HEK293 (cell line): ENCODE data around the gene CYB5R4.

ENCODE experiments used
- CTCF ChIA-PET: fragments of 350-600 bp; formaldehyde crosslinking; extraction: SDS; loops from one replicate; lab custom pipeline; 2021; ENCODE audit warnings: antibody characterized with exemption; lab: Yijun Ruan, JAX
- POLR2A ChIA-PET: fragments of 300-600 bp; formaldehyde crosslinking; extraction: SDS; loops from one replicate; lab custom pipeline; 2020; ENCODE audit warnings: antibody characterized with exemption, inconsistent platforms; lab: Yijun Ruan, JAX
- H3K27ac ChIP-seq: fragments of 200-500 bp; sonication (Bioruptor generic); 2 replicates; pipeline ENCODE4 v1.5.1; 2014; ENCODE audit warnings: low read depth, low read length, control low read depth, inconsistent platforms; ENCODE audit errors: extremely low read depth
- H3K36me3 ChIP-seq, 2 experiments: fragments of 200-500 bp in 1 of 2; sonication (Bioruptor generic) in 1 of 2; 1 replicate in 1 of 2; 2 replicates in 1 of 2; pipeline ENCODE4 v1.5.1; 2014 to 2017; ENCODE audit warnings: inconsistent platforms in 2 of 2, low read length in 2 of 2; ENCODE audit not compliant: control insufficient read depth in 2 of 2, insufficient read depth in 1 of 2
- H3K4me1 ChIP-seq: fragments of 200-500 bp; sonication (Bioruptor generic); 2 replicates; pipeline ENCODE4 v1.5.1; 2014; ENCODE audit warnings: mild to moderate bottlenecking, low read length, inconsistent platforms; ENCODE audit not compliant: control insufficient read depth, insufficient read depth
- H3K4me3 ChIP-seq: 2 replicates; pipeline ENCODE4 v1.5.1; 2011; ENCODE audit warnings: low read depth, mild to moderate bottlenecking, control low read depth, low read length, moderate library complexity
- H3K9me3 ChIP-seq: fragments of 200-500 bp; sonication (Bioruptor generic); 2 replicates; pipeline ENCODE4 v1.5.1; 2014; ENCODE audit warnings: low read depth, low read length, inconsistent platforms; ENCODE audit not compliant: control insufficient read depth, insufficient read depth
- EGR2 ChIP-seq: fragments of 450-650 bp; formaldehyde crosslinking; IDR thresholded peaks from 2 replicates; pipeline ENCODE4 v1.5.1; 2016; ENCODE audit warnings: low read depth, missing biosample characterization, missing genetic modification characterization
- HOXD13 ChIP-seq: sonication (generic); formaldehyde crosslinking; IDR thresholded peaks from 2 replicates; pipeline ENCODE4 v1.8.0; 2022; ENCODE audit warnings: missing genetic modification reagents, borderline replicate concordance
- OVOL3 ChIP-seq: fragments of 450-650 bp; formaldehyde crosslinking; IDR thresholded peaks from 2 replicates; pipeline ENCODE4 v1.5.1; 2016; ENCODE audit warnings: missing biosample characterization, missing genetic modification characterization
- PRDM10 ChIP-seq: fragments of 450-650 bp; formaldehyde crosslinking; IDR thresholded peaks from 2 replicates; pipeline ENCODE4 v1.5.1; 2016; ENCODE audit warnings: missing biosample characterization, missing genetic modification characterization
- PRDM2 ChIP-seq: fragments of 450-650 bp; formaldehyde crosslinking; IDR thresholded peaks from 2 replicates; pipeline ENCODE4 v1.5.1; 2016; ENCODE audit warnings: missing biosample characterization, missing genetic modification characterization, borderline replicate concordance
- WT1 ChIP-seq: fragments of 450-650 bp; formaldehyde crosslinking; IDR thresholded peaks from 2 replicates; pipeline ENCODE4 v1.5.1; 2016; ENCODE audit warnings: missing biosample characterization, missing genetic modification characterization
- ZFP41 ChIP-seq: fragments of 450-650 bp; formaldehyde crosslinking; IDR thresholded peaks from 2 replicates; pipeline ENCODE4 v1.5.1; 2016; ENCODE audit warnings: missing biosample characterization, missing genetic modification characterization, borderline replicate concordance
- ZNF112 ChIP-seq: fragments of 450-650 bp; formaldehyde crosslinking; IDR thresholded peaks from 2 replicates; pipeline ENCODE4 v1.5.0; 2017; ENCODE audit warnings: missing biosample characterization, missing genetic modification characterization
- ZNF302 ChIP-seq: fragments of 450-650 bp; formaldehyde crosslinking; IDR thresholded peaks from 2 replicates; pipeline ENCODE4 v1.5.1; 2016; ENCODE audit warnings: missing biosample characterization, missing genetic modification characterization, low read depth
- ZNF394 ChIP-seq: fragments of 450-650 bp; formaldehyde crosslinking; IDR thresholded peaks from 2 replicates; pipeline ENCODE4 v1.5.1; 2016; ENCODE audit warnings: missing biosample characterization, missing genetic modification characterization, mild to moderate bottlenecking, moderate library complexity, borderline replicate concordance
- ZNF426 ChIP-seq: fragments of 450-650 bp; formaldehyde crosslinking; IDR thresholded peaks from 2 replicates; pipeline ENCODE4 v1.5.1; 2017; ENCODE audit warnings: missing biosample characterization, missing genetic modification characterization, mild to moderate bottlenecking, inconsistent platforms, moderate library complexity
- ZNF510 ChIP-seq: fragments of 450-650 bp; formaldehyde crosslinking; IDR thresholded peaks from 2 replicates; pipeline ENCODE4 v1.5.1; 2018; ENCODE audit warnings: mild to moderate bottlenecking, missing genetic modification characterization, missing biosample characterization; ENCODE audit not compliant: insufficient replicate concordance
- ZNF555 ChIP-seq: fragments of 450-650 bp; formaldehyde crosslinking; conservative IDR thresholded peaks from 2 replicates; pipeline ENCODE4 v1.5.1; 2017; ENCODE audit warnings: missing biosample characterization, mild to moderate bottlenecking, missing genetic modification characterization, inconsistent platforms
- ZNF596 ChIP-seq: fragments of 450-650 bp; IDR thresholded peaks from 2 replicates; pipeline ENCODE4 v1.5.0; 2018; ENCODE audit warnings: missing biosample characterization, mild to moderate bottlenecking, missing genetic modification characterization, moderate library complexity
- ZNF626 ChIP-seq: fragments of 450-650 bp; sonication (Bioruptor Pico); formaldehyde crosslinking; IDR thresholded peaks from 2 replicates; pipeline ENCODE4 v1.5.1; 2018; ENCODE audit warnings: missing biosample characterization, missing genetic modification characterization, inconsistent platforms
- ZNF660 ChIP-seq: fragments of 450-650 bp; IDR thresholded peaks from 2 replicates; pipeline ENCODE4 v1.5.1; 2018; ENCODE audit warnings: missing biosample characterization, mild to moderate bottlenecking, missing genetic modification characterization
- ZNF843 ChIP-seq: fragments of 450-650 bp; formaldehyde crosslinking; IDR thresholded peaks from 2 replicates; pipeline ENCODE4 v1.5.1; 2016; ENCODE audit warnings: missing biosample characterization, missing genetic modification characterization

CYB5R4 gene

GRCh38 chr6:83976037-83976755 lies 116.7 kb downstream of the CYB5R4 start (continued):
- no peak for TF ChIP-seq ZNF555 (tag by site-specific recombination)
- no peak for TF ChIP-seq ZFP41 (tag by site-specific recombination)
- no peak for TF ChIP-seq PRDM2 (tag by site-specific recombination)

GRCh38 chr6:83976871-83977270 lies 117.4 kb downstream of the CYB5R4 start:
- ChIA-PET CTCF (no interaction called here), POLR2A (no interaction called here)
- TF ChIP-seq ZNF510 (tag by site-specific recombination): no peak
- TF ChIP-seq EGR2: peak; percentile 33; the same call in 1 of the 2 replicates
- no peaks in the 10 kb centered on the region for H3K36me3 ChIP-seq
- no peak overlapping the region for H3K27ac ChIP-seq
- no peak overlapping the region for H3K4me3 ChIP-seq
- H3K9me3 ChIP-seq: no peaks in the 10 kb centered on the region
- H3K4me1 ChIP-seq: no peaks in the 10 kb centered on the region

GRCh38 chr6:83978324-83978734 lies 118.8 kb downstream of the CYB5R4 start:
- no peak for TF ChIP-seq WT1
- TF ChIP-seq ZNF596 (tag by site-specific recombination): peak; percentile 46; the same call in 1 of the 2 replicates
- H3K4me1 ChIP-seq: no peaks in the 10 kb centered on the region
- H3K27ac ChIP-seq: no peak overlapping the region
- no peaks in the 10 kb centered on the region for H3K9me3 ChIP-seq
- no peaks in the 10 kb centered on the region for H3K36me3 ChIP-seq
- POLR2A ChIA-PET: no interaction called here
- no peak overlapping the region for H3K4me3 ChIP-seq
- CTCF ChIA-PET: no interaction called here

- Histone ChIP-seq H3K4me3 (no peak overlapping the region), H3K36me3 (no peaks in the 10 kb centered on the region), H3K4me1 (no peaks in the 10 kb centered on the region), H3K27ac (no peak overlapping the region), H3K9me3 (no peaks in the 10 kb centered on the region)
- POLR2A ChIA-PET: no interaction called here
- CTCF ChIA-PET: interaction anchor here (1.3 kb wide), 1 partner anchor 443 kb away, joined by 4 read pairs; no protein-coding TSS in a partner anchor
- TF ChIP-seq ZNF660 (no peak), ZNF302 (tag by site-specific recombination) (no peak), OVOL3 (tag by site-specific recombination) (no peak), PRDM10 (tag by site-specific recombination) (no peak), ZNF394 (tag by site-specific recombination) (no peak), ZNF843 (no peak), HOXD13 (CRISPR knock-in tag) (no peak), ZNF112 (no peak), ZNF626 (tag by site-specific recombination) (no peak), ZNF426 (tag by site-specific recombination) (no peak)
- TF ChIP-seq, all 188 proteins: peak for 0
Observed at GRCh38 chr6:83978997-83979396, 119.5 kb downstream of the CYB5R4 start.
